ENCODE results near the gene CCSER1.

- TF ChIP-seq, protein P1, sequence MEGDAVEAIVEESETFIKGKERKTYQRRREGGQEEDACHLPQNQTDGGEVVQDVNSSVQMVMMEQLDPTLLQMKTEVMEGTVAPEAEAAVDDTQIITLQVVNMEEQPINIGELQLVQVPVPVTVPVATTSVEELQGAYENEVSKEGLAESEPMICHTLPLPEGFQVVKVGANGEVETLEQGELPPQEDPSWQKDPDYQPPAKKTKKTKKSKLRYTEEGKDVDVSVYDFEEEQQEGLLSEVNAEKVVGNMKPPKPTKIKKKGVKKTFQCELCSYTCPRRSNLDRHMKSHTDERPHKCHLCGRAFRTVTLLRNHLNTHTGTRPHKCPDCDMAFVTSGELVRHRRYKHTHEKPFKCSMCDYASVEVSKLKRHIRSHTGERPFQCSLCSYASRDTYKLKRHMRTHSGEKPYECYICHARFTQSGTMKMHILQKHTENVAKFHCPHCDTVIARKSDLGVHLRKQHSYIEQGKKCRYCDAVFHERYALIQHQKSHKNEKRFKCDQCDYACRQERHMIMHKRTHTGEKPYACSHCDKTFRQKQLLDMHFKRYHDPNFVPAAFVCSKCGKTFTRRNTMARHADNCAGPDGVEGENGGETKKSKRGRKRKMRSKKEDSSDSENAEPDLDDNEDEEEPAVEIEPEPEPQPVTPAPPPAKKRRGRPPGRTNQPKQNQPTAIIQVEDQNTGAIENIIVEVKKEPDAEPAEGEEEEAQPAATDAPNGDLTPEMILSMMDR (conservative IDR thresholded peaks at IDR 0.05; ENCODE audit: low read length) = no peak
- TF ChIP-seq EZH2phosphoT487 (IDR thresholded peaks at IDR 0.05; ENCODE audit: borderline replicate concordance) = no peak
Measured at GRCh38 chr4:90274175-90274574, 147.0 kb downstream of the CCSER1 start.

Measured in Loucy (cell line).